SU-DHL-6 (cell line): ENCODE results near the gene PIP5K1B.

Experiments
- H2AFZ ChIP-seq: fragments of 200-600 bp; sonication (generic); 2 replicates; pipeline ENCODE4 v1.6.1; 2014; ENCODE audit warnings: low read depth, mild to moderate bottlenecking, moderate library complexity, mixed read lengths, antibody characterized with exemption, low read length; ENCODE audit not compliant: severe bottlenecking
- H3F3A ChIP-seq: fragments of 200-600 bp; shearing (Covaris generic); 2 replicates; pipeline ENCODE4 v1.6.0; 2016; ENCODE audit warnings: antibody characterized with exemption, mild to moderate bottlenecking; ENCODE audit not compliant: insufficient read depth
- H3K27ac ChIP-seq: fragments of 200-600 bp; sonication (generic); 2 replicates; pipeline ENCODE4 v1.5.1; 2016; ENCODE audit warnings: low read depth, mild to moderate bottlenecking, low read length, moderate library complexity, mixed read lengths
- H3K27me3 ChIP-seq: fragments of 200-600 bp; sonication (generic), shearing (Covaris generic); 2 replicates; pipeline ENCODE4 v1.6.0; 2014; ENCODE audit warnings: mild to moderate bottlenecking, low read length
- H3K36me3 ChIP-seq: fragments of 200-600 bp; sonication (generic); 2 replicates; pipeline ENCODE4 v1.6.1; 2014; ENCODE audit warnings: mild to moderate bottlenecking, low read length, mixed read lengths
- H3K4me2 ChIP-seq: fragments of 300-600, 200-600 bp; shearing (Covaris generic), sonication (generic); 2 replicates; pipeline ENCODE4 v1.6.0; 2014; ENCODE audit warnings: low read length, low read depth, mild to moderate bottlenecking; ENCODE audit not compliant: poor library complexity, severe bottlenecking
- H3K4me3 ChIP-seq: fragments of 200-600 bp; sonication (generic); 2 replicates; pipeline ENCODE4 v1.5.1; 2014; ENCODE audit warnings: antibody characterized with exemption, low read length, mild to moderate bottlenecking, mixed read lengths; ENCODE audit not compliant: insufficient read depth, poor library complexity, severe bottlenecking
- H3K79me2 ChIP-seq: fragments of 200-600 bp; sonication (generic); 2 replicates; pipeline ENCODE4 v1.6.1; 2014; ENCODE audit warnings: mild to moderate bottlenecking, low read length, moderate library complexity; ENCODE audit not compliant: insufficient read depth
- H3K9ac ChIP-seq: fragments of 200-600 bp; sonication (generic); 2 replicates; pipeline ENCODE4 v1.7.0; 2014; ENCODE audit warnings: mild to moderate bottlenecking, low read length
- H3K9me2 ChIP-seq: fragments of 200-600 bp; sonication (generic); replicated peaks from 2 replicates; pipeline ENCODE4 v1.6.1; 2014; ENCODE audit warnings: low read length; ENCODE audit not compliant: insufficient read depth
- H3K9me3 ChIP-seq: fragments of 200-600 bp; sonication (generic); 2 replicates; pipeline ENCODE4 v1.6.1; 2014; ENCODE audit warnings: low read length, mixed read lengths; ENCODE audit not compliant: insufficient read depth
- H4K20me1 ChIP-seq: fragments of 200-600 bp; sonication (generic); 2 replicates; pipeline ENCODE4 v1.6.1; 2014; ENCODE audit warnings: low read depth, mild to moderate bottlenecking, antibody characterized with exemption, low read length, moderate library complexity, mixed read lengths
- EZH2phosphoT487 ChIP-seq: fragments of 200-600 bp; sonication (generic), shearing (Covaris generic); conservative IDR thresholded peaks from 2 replicates; pipeline ENCODE4 v1.6.1; 2018; ENCODE audit warnings: mild to moderate bottlenecking, antibody characterized with exemption, low read length, moderate library complexity, mixed read lengths
- TF ChIP-seq, protein P1 (sequence below): fragments of 200-600 bp; sonication (generic); IDR thresholded peaks from one replicate; pipeline ENCODE4 v1.5.1; 2017; ENCODE audit warnings: antibody characterized with exemption, mild to moderate bottlenecking, low read length, moderate library complexity; ENCODE audit not compliant: insufficient read depth, poor library complexity, severe bottlenecking

The PIP5K1B gene

DNA sequence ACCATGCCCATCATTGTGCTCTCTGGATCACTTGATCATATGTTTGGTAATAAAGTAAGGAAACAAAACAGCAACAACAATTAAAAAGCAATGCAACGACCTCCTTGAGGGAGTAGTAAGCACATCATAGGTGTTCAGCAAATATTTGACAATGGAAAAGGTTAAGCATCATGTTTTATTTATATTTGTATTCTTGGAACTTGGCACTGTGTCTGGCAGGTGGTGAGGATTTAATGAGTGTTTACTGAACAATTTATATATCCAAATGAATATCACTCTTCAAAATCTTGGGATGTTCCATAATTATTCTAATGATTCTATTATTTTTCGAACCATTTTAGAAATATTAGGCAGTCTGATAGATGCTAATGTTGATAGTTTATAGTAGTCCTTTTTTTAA, 6.2 kb downstream of the PIP5K1B start:
- TF ChIP-seq, protein P1, sequence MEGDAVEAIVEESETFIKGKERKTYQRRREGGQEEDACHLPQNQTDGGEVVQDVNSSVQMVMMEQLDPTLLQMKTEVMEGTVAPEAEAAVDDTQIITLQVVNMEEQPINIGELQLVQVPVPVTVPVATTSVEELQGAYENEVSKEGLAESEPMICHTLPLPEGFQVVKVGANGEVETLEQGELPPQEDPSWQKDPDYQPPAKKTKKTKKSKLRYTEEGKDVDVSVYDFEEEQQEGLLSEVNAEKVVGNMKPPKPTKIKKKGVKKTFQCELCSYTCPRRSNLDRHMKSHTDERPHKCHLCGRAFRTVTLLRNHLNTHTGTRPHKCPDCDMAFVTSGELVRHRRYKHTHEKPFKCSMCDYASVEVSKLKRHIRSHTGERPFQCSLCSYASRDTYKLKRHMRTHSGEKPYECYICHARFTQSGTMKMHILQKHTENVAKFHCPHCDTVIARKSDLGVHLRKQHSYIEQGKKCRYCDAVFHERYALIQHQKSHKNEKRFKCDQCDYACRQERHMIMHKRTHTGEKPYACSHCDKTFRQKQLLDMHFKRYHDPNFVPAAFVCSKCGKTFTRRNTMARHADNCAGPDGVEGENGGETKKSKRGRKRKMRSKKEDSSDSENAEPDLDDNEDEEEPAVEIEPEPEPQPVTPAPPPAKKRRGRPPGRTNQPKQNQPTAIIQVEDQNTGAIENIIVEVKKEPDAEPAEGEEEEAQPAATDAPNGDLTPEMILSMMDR: no peak
- TF ChIP-seq EZH2phosphoT487: no peak
- Histone ChIP-seq H2AFZ (no peak overlapping the region), H3K79me2 (no peaks in the 10 kb centered on the region), H3F3A (no peaks in the 10 kb centered on the region), H3K27ac (no peak overlapping the region), H3K4me2 (no peak overlapping the region), H3K9ac (no peak overlapping the region), H3K9me3 (no peaks in the 10 kb centered on the region), H3K9me2 (no peaks in the 10 kb centered on the region), H3K36me3 (no peaks in the 10 kb centered on the region), H4K20me1 (peaks cover 4% of the 10 kb centered on the region; the same call in 1 of the 2 replicates), H3K27me3 (no peaks in the 10 kb centered on the region), H3K4me3 (no peak overlapping the region)

DNA sequence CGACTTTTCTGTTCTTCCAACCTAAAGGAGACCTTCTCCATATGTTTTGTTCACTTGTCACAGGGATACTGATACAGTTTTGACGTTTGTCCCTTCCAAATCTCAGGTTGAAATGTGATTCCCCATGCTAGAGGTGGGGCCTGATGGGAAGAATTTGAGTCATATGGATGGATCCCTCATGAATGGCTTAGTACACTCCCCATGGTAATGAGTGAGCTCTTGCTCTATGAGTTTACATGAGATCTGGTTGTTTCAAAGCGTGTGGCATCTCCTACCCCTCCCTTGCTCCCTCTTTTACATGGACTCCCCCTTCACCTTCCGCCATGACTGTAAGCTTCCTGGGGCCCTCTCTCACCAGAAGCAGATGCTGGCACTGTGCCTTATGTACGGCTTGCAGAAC, 6.9 kb downstream of the PIP5K1B start:
- no peaks in the 10 kb centered on the region for H3K36me3 ChIP-seq
- peaks cover 4% of the 10 kb centered on the region; the same call in 1 of the 2 replicates for H4K20me1 ChIP-seq
- H2AFZ ChIP-seq: no peak overlapping the region
- no peaks in the 10 kb centered on the region for H3F3A ChIP-seq
- H3K9me3 ChIP-seq: no peaks in the 10 kb centered on the region
- no peak overlapping the region for H3K27ac ChIP-seq
- H3K9me2 ChIP-seq: no peaks in the 10 kb centered on the region
- TF ChIP-seq, protein P1: no peak
- TF ChIP-seq EZH2phosphoT487: no peak
- H3K79me2 ChIP-seq: no peaks in the 10 kb centered on the region
- no peak overlapping the region for H3K4me3 ChIP-seq
- no peak overlapping the region for H3K4me2 ChIP-seq
- H3K9ac ChIP-seq: no peak overlapping the region
- no peaks in the 10 kb centered on the region for H3K27me3 ChIP-seq

DNA sequence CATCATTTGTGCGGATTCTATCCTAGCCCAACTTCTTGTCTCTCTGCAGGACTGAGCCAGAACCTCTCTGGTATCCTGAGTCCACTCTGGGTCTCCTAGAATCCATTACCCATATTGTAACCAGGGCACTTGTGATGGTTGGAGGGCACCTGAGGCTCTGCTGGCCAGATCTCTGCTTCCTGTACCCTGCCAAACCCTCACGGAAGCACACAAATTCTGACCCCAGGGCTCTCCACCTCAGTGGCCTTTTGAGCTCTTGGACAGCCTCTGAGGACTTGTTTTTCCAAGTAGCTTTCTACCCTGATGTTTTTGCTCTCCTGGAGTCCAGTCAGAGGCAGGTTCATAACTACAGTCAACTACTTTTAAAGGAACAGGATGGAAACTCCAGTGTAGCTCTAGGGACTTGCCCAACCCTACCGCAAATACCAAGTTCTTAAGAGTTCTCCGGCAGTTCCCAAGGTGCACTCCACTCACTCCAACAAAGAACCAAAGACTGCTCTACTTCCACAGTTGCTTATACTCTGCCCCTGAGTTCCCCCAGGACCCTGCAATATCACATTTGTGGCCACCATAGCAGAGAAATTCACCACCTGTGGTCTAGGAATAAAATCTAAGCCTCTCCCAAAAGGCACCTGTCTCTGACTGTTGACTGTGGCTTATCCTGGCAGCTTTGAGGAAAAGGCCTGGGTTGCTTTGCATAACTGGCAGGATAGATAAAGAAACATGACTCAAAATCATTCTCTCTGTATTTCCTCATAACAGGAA, 9.6 kb downstream of the PIP5K1B start:
- H3K4me2 ChIP-seq: no peak overlapping the region
- TF ChIP-seq, protein P1: no peak
- TF ChIP-seq EZH2phosphoT487: no peak
- no peaks in the 10 kb centered on the region for H3K9me3 ChIP-seq
- H3K9ac ChIP-seq: no peak overlapping the region
- no peaks in the 10 kb centered on the region for H3K36me3 ChIP-seq
- H4K20me1 ChIP-seq: no peaks in the 10 kb centered on the region
- no peaks in the 10 kb centered on the region for H3K27me3 ChIP-seq
- no peak overlapping the region for H3K4me3 ChIP-seq
- H3F3A ChIP-seq: no peaks in the 10 kb centered on the region
- H3K27ac ChIP-seq: no peak overlapping the region
- no peak overlapping the region for H2AFZ ChIP-seq
- H3K79me2 ChIP-seq: no peaks in the 10 kb centered on the region
- no peaks in the 10 kb centered on the region for H3K9me2 ChIP-seq
